Measurements from ENCODE around the gene PRKCB. TPM values are rescaled to one million over a fixed set of nuclear protein-coding genes. Genes with fewer than 3 reads are reported as not detected.

PRKCB gene
- total RNA-seq, 1 donor from 2014 or later = 0.69 TPM

DNA sequence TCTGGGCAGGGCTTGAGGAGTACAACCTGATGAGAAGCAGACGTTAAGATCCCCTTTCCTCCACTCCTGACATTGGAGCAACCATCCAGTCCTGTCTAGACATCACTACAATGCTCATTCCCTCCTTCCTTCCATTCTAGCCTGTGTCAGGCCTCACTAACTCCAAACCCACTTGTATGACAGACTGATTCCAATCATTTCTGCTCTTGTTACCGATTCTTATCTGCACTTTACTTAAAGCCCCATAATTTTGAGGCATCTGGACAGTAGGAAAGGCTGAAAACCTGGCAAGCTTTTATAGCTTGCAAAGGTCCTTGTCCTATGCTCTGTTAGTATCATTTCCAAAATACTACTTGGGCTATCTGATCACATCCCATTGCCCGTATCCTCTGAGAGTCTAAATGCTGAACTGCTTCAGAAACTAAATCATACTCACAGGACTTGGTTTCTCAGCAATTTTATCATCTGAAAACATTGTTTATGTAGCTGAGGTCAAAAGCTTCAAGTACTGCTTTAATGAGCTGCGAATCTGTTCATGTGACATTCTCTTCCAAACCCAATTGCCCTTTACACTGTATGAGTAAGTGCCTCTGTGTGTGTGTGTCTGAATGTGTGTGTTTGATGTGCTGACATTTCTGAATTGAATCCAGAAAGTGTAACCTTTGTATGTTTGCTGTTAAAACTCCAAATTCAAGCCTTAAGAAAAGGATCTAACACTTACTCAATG is 363.2 kb downstream of the PRKCB start:
- TF ChIP-seq, protein P1, sequence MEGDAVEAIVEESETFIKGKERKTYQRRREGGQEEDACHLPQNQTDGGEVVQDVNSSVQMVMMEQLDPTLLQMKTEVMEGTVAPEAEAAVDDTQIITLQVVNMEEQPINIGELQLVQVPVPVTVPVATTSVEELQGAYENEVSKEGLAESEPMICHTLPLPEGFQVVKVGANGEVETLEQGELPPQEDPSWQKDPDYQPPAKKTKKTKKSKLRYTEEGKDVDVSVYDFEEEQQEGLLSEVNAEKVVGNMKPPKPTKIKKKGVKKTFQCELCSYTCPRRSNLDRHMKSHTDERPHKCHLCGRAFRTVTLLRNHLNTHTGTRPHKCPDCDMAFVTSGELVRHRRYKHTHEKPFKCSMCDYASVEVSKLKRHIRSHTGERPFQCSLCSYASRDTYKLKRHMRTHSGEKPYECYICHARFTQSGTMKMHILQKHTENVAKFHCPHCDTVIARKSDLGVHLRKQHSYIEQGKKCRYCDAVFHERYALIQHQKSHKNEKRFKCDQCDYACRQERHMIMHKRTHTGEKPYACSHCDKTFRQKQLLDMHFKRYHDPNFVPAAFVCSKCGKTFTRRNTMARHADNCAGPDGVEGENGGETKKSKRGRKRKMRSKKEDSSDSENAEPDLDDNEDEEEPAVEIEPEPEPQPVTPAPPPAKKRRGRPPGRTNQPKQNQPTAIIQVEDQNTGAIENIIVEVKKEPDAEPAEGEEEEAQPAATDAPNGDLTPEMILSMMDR (IDR thresholded peaks at IDR 0.05; ENCODE audit: partially characterized antibody, unreplicated experiment) = no peak
- Mint-ChIP-seq H3K27me3 (ENCODE audit: unreplicated experiment) (peaks cover 3% of the 10 kb centered on the region), H3K4me1 (ENCODE audit: low read depth, unreplicated experiment) (peaks cover 7% of the 10 kb centered on the region), H3K9me3 (ENCODE audit: unreplicated experiment) (peaks cover 2% of the 10 kb centered on the region), H3K36me3 (ENCODE audit: unreplicated experiment) (peaks cover 8% of the 10 kb centered on the region), H3K4me3 (ENCODE audit: unreplicated experiment) (no peak overlapping the region), H3K27ac (ENCODE audit: unreplicated experiment) (no peak overlapping the region)
- no peak for DNase-seq

DNA sequence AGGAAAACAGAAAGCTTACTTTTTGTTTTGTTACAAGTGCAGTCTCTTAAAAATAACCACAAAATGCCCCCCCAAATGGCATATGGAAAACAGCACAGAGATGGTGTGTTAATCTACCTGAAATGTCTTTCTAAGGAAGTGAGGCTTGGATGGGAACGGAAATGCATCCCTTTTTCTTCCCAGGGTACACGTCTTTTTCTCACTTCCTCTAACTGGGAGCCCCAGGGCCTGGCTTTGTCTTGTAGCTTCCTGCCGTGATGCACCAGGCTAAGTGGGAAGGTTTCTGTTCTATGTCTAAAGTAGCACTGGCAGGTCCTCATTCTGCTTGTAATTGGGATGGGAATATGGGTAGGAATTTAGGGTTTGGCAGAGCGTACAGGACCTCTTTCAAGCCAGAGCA is 367.9 kb downstream of the PRKCB start:
- TF ChIP-seq, protein P1 (IDR thresholded peaks at IDR 0.05; ENCODE audit: partially characterized antibody, unreplicated experiment) = no peak
- H3K27ac Mint-ChIP-seq (ENCODE audit: unreplicated experiment) = peak overlapping the region; percentile 87
- H3K4me3 Mint-ChIP-seq (ENCODE audit: unreplicated experiment) = no peak overlapping the region
- peaks cover 8% of the 10 kb centered on the region for H3K36me3 Mint-ChIP-seq (ENCODE audit: unreplicated experiment)
- peaks cover 9% of the 10 kb centered on the region for H3K27me3 Mint-ChIP-seq (ENCODE audit: unreplicated experiment)
- H3K4me1 Mint-ChIP-seq (ENCODE audit: low read depth, unreplicated experiment) = peaks cover 36% of the 10 kb centered on the region
- DNase-seq = no peak
- peaks cover 5% of the 10 kb centered on the region for H3K9me3 Mint-ChIP-seq (ENCODE audit: unreplicated experiment)

DNA sequence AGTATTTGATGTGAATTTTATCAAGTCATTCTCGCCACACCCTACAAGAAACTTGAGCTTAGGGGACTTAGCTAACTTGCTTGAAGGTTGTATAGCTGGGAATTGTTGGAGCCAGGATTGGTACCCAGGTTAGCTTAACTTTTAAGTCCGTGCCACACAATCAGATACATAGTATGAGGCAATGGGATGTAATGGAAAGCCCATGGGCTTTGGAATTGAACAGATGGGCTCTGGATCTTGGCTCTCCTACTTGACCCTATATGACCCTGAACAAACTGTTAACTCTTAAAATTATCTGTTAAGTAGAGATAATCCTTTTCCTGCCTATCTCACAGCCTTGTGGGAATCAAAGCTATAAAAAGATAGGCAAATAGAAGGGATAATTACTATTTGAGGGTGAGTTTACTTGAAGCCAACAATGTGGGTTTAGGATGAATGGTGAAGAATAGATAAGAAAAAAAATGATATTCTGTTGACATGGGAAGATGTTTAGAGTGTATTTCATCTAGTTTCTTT is 368.4 kb downstream of the PRKCB start:
- DNase-seq = no peak
- H3K27me3 Mint-ChIP-seq (ENCODE audit: unreplicated experiment) = peaks cover 7% of the 10 kb centered on the region
- peak overlapping the region; percentile 87 for H3K27ac Mint-ChIP-seq (ENCODE audit: unreplicated experiment)
- peaks cover 8% of the 10 kb centered on the region for H3K36me3 Mint-ChIP-seq (ENCODE audit: unreplicated experiment)
- TF ChIP-seq, protein P1 (IDR thresholded peaks at IDR 0.05; ENCODE audit: partially characterized antibody, unreplicated experiment) = no peak
- H3K4me3 Mint-ChIP-seq (ENCODE audit: unreplicated experiment) = peak overlapping the region; percentile 54
- peaks cover 8% of the 10 kb centered on the region for H3K9me3 Mint-ChIP-seq (ENCODE audit: unreplicated experiment)
- peaks cover 39% of the 10 kb centered on the region for H3K4me1 Mint-ChIP-seq (ENCODE audit: low read depth, unreplicated experiment)

DNA sequence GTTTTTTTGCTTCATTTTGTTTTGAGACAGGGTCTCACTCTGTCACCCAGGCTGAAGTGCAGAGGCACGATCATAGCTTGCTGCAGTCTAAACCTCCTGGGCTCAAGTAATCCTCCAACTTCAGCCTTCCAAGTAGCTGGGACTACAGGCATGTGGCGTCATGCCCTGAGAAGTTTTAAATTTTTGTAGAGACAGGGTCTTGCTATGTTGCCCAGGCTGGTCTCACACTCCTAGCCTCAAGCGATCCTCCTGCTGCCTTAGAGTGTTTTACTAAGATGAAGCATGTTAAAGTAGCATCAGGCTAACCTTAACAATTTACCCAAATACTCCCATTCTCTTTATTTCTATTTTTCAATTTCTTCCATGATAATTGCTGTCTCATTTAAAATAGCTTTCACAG is 371.1 kb downstream of the PRKCB start:
- Mint-ChIP-seq H3K4me1 (ENCODE audit: low read depth, unreplicated experiment) (peaks cover 44% of the 10 kb centered on the region), H3K27ac (ENCODE audit: unreplicated experiment) (no peak overlapping the region), H3K9me3 (ENCODE audit: unreplicated experiment) (peaks cover 13% of the 10 kb centered on the region), H3K27me3 (ENCODE audit: unreplicated experiment) (peaks cover 9% of the 10 kb centered on the region), H3K36me3 (ENCODE audit: unreplicated experiment) (no peaks in the 10 kb centered on the region), H3K4me3 (ENCODE audit: unreplicated experiment) (no peak overlapping the region)
- TF ChIP-seq, protein P1 (IDR thresholded peaks at IDR 0.05; ENCODE audit: partially characterized antibody, unreplicated experiment) = no peak
- DNase-seq = no peak

DNA sequence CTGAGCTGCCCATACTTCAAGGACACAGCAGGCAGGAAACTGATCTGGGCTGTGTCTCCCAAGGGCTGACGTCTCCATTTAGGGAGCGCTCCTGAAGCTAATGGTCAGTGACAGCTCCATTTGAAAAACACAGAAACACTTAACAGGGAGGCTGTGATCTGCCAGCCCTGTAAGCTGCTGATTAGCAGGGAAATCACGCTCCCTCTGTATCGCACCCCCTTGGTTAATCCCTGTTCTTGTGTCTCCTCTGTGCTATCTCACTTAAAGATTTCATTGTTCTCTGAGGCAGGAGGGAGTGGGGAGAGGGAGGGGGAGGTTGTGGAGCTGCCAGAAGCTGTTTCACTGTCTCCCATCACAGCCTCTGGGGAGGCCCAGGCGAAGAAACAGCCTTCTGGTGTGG is 372.9 kb downstream of the PRKCB start:
- H3K4me3 Mint-ChIP-seq (ENCODE audit: unreplicated experiment) = peak overlapping the region; percentile 35
- TF ChIP-seq, protein P1 (IDR thresholded peaks at IDR 0.05; ENCODE audit: partially characterized antibody, unreplicated experiment) = no peak
- no peaks in the 10 kb centered on the region for H3K36me3 Mint-ChIP-seq (ENCODE audit: unreplicated experiment)
- peak; percentile 69 for DNase-seq
- peaks cover 11% of the 10 kb centered on the region for H3K9me3 Mint-ChIP-seq (ENCODE audit: unreplicated experiment)
- H3K27ac Mint-ChIP-seq (ENCODE audit: unreplicated experiment) = peak overlapping the region; percentile 92
- peaks cover 41% of the 10 kb centered on the region for H3K4me1 Mint-ChIP-seq (ENCODE audit: low read depth, unreplicated experiment)
- H3K27me3 Mint-ChIP-seq (ENCODE audit: unreplicated experiment) = peaks cover 9% of the 10 kb centered on the region
